C4-2B (cell line): ENCODE data around the gene TTC9C.
"Not testable (repeated sequence)": the region's sequence is repeated elsewhere in the genome, so short reads cannot be mapped to it uniquely, and the experiment has no call there.

Experiments used
- ZFX ChIP-seq: fragments of 450-650 bp; IDR thresholded peaks from 2 replicates; pipeline ENCODE4 v1.6.1; 2017
- TF ChIP-seq, protein P1 (sequence below): fragments of 450-650 bp; conservative IDR thresholded peaks from 2 replicates; pipeline ENCODE4 v1.5.1; 2017; ENCODE audit warnings: mild to moderate bottlenecking

DNA sequence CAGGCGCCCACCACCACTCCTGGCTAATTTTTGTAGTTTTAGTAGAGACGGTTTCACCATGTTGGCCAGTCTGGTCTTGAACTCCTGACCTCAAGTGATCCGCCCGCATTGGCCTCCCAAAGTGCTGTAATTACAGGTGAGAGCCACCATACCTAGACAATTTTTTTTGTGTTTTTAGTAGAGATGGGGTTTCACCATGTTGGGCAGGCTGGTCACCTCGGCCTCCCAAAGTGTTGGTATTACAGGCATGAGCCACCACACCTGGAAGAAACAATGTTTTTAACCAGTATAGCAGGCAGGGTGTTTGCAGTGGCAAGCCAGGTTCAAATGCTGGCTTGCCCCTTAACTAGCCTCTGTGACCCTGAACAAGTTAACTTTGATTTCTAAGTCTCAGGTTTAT, 21.6 kb downstream of the TTC9C start:
- TF ChIP-seq, protein P1, sequence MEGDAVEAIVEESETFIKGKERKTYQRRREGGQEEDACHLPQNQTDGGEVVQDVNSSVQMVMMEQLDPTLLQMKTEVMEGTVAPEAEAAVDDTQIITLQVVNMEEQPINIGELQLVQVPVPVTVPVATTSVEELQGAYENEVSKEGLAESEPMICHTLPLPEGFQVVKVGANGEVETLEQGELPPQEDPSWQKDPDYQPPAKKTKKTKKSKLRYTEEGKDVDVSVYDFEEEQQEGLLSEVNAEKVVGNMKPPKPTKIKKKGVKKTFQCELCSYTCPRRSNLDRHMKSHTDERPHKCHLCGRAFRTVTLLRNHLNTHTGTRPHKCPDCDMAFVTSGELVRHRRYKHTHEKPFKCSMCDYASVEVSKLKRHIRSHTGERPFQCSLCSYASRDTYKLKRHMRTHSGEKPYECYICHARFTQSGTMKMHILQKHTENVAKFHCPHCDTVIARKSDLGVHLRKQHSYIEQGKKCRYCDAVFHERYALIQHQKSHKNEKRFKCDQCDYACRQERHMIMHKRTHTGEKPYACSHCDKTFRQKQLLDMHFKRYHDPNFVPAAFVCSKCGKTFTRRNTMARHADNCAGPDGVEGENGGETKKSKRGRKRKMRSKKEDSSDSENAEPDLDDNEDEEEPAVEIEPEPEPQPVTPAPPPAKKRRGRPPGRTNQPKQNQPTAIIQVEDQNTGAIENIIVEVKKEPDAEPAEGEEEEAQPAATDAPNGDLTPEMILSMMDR: not testable (repeated sequence)
- not testable (repeated sequence) for TF ChIP-seq ZFX
